ENCODE data around the gene COL4A3.

GRCh38 chr2:227132986-227133385 lies 31.4 kb upstream of the COL4A3 start:
- TF ChIP-seq POLR2A (IDR thresholded peaks at IDR 0.05; ENCODE audit: low read depth, low read length) (no peak), POLR2AphosphoS5 (IDR thresholded peaks at IDR 0.05; ENCODE audit: low read depth, low read length) (no peak), TAF1 (IDR thresholded peaks at IDR 0.05; ENCODE audit: borderline replicate concordance, low read depth, low read length) (no peak)
